IMR-90 (cell line): ENCODE results near the gene INSM1. TPM values are rescaled to one million over a fixed set of nuclear protein-coding genes. Genes with fewer than 3 reads are reported as not detected.

Source experiments
- ATAC-seq: fragments of 200-7000 bp; cut with Tn5 transposase; 2 replicates; pipeline ENCODE4 v1.9.1; 2020; ENCODE audit warnings: low read depth, mild to moderate bottlenecking, moderate library complexity
- BruUV-seq: library from RNA; stranded (reverse); fragments of 400-500 nt; replicated peaks from 2 replicates; lab custom pipeline; 2021; lab: Mats Ljungman, UMichigan
- CTCF ChIA-PET: fragments of 300-600 bp; formaldehyde crosslinking; extraction: SDS; loops from one replicate; lab custom pipeline; 2021; ENCODE audit warnings: antibody characterized with exemption; lab: Yijun Ruan, JAX
- POLR2A ChIA-PET: fragments of 300-600 bp; sonication (Branson Sonifier 250); formaldehyde crosslinking; loops from one replicate; lab custom pipeline; 2022; ENCODE audit warnings: antibody characterized with exemption; ENCODE audit not compliant: unreplicated experiment; lab: Charles Lee
- DNase-seq: peaks from one replicate; pipeline ENCODE4 v3.0.0; 2013
- H2AFZ ChIP-seq: replicated peaks from 2 replicates; pipeline ENCODE3; 2013; ENCODE audit warnings: low read length, mild to moderate bottlenecking; ENCODE audit not compliant: poor library complexity
- H2AK5ac ChIP-seq: 2 replicates; pipeline ENCODE4 v1.6.1; 2013; ENCODE audit warnings: low read depth, low read length, inconsistent platforms
- H2AK9ac ChIP-seq: replicated peaks from 2 replicates; pipeline ENCODE3; 2013; ENCODE audit warnings: mild to moderate bottlenecking, low read depth, low read length, moderate library complexity; ENCODE audit not compliant: poor library complexity
- H2BK120ac ChIP-seq: 2 replicates; pipeline ENCODE4 v1.6.1; 2013; ENCODE audit warnings: low read depth, low read length, inconsistent platforms
- H2BK15ac ChIP-seq: 3 replicates; pipeline ENCODE4 v1.6.1; 2013; ENCODE audit warnings: low read depth, low read length, inconsistent platforms
- H2BK20ac ChIP-seq: 2 replicates; pipeline ENCODE4 v1.6.1; 2013; ENCODE audit warnings: low read depth, mild to moderate bottlenecking, inconsistent platforms, low read length, moderate library complexity
- H2BK5ac ChIP-seq: 2 replicates; pipeline ENCODE4 v1.6.1; 2013; ENCODE audit warnings: mild to moderate bottlenecking, low read depth, low read length, inconsistent platforms; ENCODE audit not compliant: poor library complexity, severe bottlenecking
- H3K14ac ChIP-seq: replicated peaks from 2 replicates; pipeline ENCODE4 v1.6.1; 2013; ENCODE audit warnings: low read depth, low read length, inconsistent platforms
- H3K18ac ChIP-seq: 2 replicates; pipeline ENCODE4 v1.6.1; 2013; ENCODE audit warnings: low read depth, low read length, control low read depth
- H3K23ac ChIP-seq: 2 replicates; pipeline ENCODE4 v1.6.1; 2013; ENCODE audit warnings: low read depth, low read length, inconsistent platforms
- H3K27ac ChIP-seq: 2 replicates; pipeline ENCODE4 v1.5.1; 2013; ENCODE audit warnings: mild to moderate bottlenecking, control low read depth, low read length; ENCODE audit not compliant: insufficient read depth
- H3K27me3 ChIP-seq: 2 replicates; pipeline ENCODE4 v1.6.1; 2013; ENCODE audit warnings: low read length; ENCODE audit not compliant: control insufficient read depth, insufficient read depth
- H3K36me3 ChIP-seq: 2 replicates; pipeline ENCODE4 v1.6.1; 2013; ENCODE audit warnings: low read length, mixed read lengths; ENCODE audit not compliant: control insufficient read depth, insufficient read depth
- H3K4ac ChIP-seq: 2 replicates; pipeline ENCODE4 v1.6.1; 2013; ENCODE audit warnings: low read depth, low read length, inconsistent platforms
- H3K4me1 ChIP-seq: 2 replicates; pipeline ENCODE4 v1.6.1; 2013; ENCODE audit warnings: low read length, mixed read lengths; ENCODE audit not compliant: control insufficient read depth, insufficient read depth
- H3K4me2 ChIP-seq: 2 replicates; pipeline ENCODE4 v1.6.1; 2013; ENCODE audit warnings: low read depth, mild to moderate bottlenecking, control low read depth, low read length, moderate library complexity
- H3K4me3 ChIP-seq: 2 replicates; pipeline ENCODE4 v1.5.1; 2013; ENCODE audit warnings: low read depth, mild to moderate bottlenecking, control low read depth, low read length, moderate library complexity; ENCODE audit not compliant: insufficient read depth
- H3K56ac ChIP-seq: 2 replicates; pipeline ENCODE4 v1.6.1; 2013; ENCODE audit warnings: low read length, inconsistent platforms; ENCODE audit not compliant: insufficient read depth; ENCODE audit errors: extremely low read depth
- H3K79me1 ChIP-seq, 2 experiments: 2 replicates each; pipeline ENCODE4 v1.6.1; 2013; ENCODE audit warnings: low read length in 2 of 2, inconsistent platforms in 1 of 2, low read depth in 1 of 2
- H3K9ac ChIP-seq: 2 replicates; pipeline ENCODE4 v1.6.1; 2013; ENCODE audit warnings: low read depth, low read length, control low read depth
- H3K9me1 ChIP-seq: 2 replicates; pipeline ENCODE4 v1.6.1; 2013; ENCODE audit warnings: low read length, inconsistent platforms; ENCODE audit not compliant: insufficient read depth
- H3K9me3 ChIP-seq: 2 replicates; pipeline ENCODE4 v1.6.1; 2013; ENCODE audit warnings: low read length; ENCODE audit not compliant: control insufficient read depth, insufficient read depth
- H4K20me1 ChIP-seq: 2 replicates; pipeline ENCODE4 v1.6.1; 2013; ENCODE audit warnings: low read length, inconsistent platforms; ENCODE audit not compliant: insufficient read depth
- H4K5ac ChIP-seq: 2 replicates; pipeline ENCODE4 v1.6.1; 2013; ENCODE audit warnings: mild to moderate bottlenecking, low read depth, low read length, control low read depth
- H4K8ac ChIP-seq, 2 experiments: 2 replicates each; pipeline ENCODE4 v1.6.1; 2013; ENCODE audit warnings: low read depth in 2 of 2, low read length in 2 of 2, control low read depth in 1 of 2, inconsistent platforms in 1 of 2
- H4K91ac ChIP-seq: 2 replicates; pipeline ENCODE4 v1.6.1; 2013; ENCODE audit warnings: low read depth, low read length, inconsistent platforms; ENCODE audit not compliant: insufficient read depth
- BHLHE40 ChIP-seq: fragments of 150-350 bp; IDR thresholded peaks from 2 replicates; pipeline ENCODE4 v1.6.1; 2016; ENCODE audit warnings: mild to moderate bottlenecking, low read depth, low read length
- CEBPB ChIP-seq: IDR thresholded peaks from 2 replicates; pipeline ENCODE4 v1.6.1; 2012; ENCODE audit warnings: low read depth, low read length, improper control_type of control experiment
- CHD1 ChIP-seq: IDR thresholded peaks from 2 replicates; pipeline ENCODE4 v1.6.1; 2012; ENCODE audit warnings: low read depth, low read length, improper control_type of control experiment
- FOS ChIP-seq: fragments of 150-350 bp; IDR thresholded peaks from 2 replicates; pipeline ENCODE4 v1.6.1; 2016; ENCODE audit warnings: low read depth, low read length
- MAFK ChIP-seq: IDR thresholded peaks from 2 replicates; pipeline ENCODE4 v1.6.1; 2012; ENCODE audit warnings: low read depth, low read length, improper control_type of control experiment
- MAZ ChIP-seq: IDR thresholded peaks from 2 replicates; pipeline ENCODE4 v1.6.1; 2012; ENCODE audit warnings: low read depth, mild to moderate bottlenecking, low read length, improper control_type of control experiment, moderate library complexity, borderline replicate concordance
- MXI1 ChIP-seq: IDR thresholded peaks from 2 replicates; pipeline ENCODE4 v1.6.1; 2012; ENCODE audit warnings: low read depth, mild to moderate bottlenecking, low read length, moderate library complexity, borderline replicate concordance
- NFE2L2 ChIP-seq: fragments of 150-350 bp; IDR thresholded peaks from 2 replicates; pipeline ENCODE4 v1.6.1; 2016; ENCODE audit warnings: low read depth, mild to moderate bottlenecking, low read length
- POLR2A ChIP-seq: IDR thresholded peaks from 2 replicates; pipeline ENCODE4 v1.6.1; 2012; ENCODE audit warnings: mild to moderate bottlenecking, low read depth, low read length
- RAD21 ChIP-seq: IDR thresholded peaks from 2 replicates; pipeline ENCODE4 v1.6.1; 2012; ENCODE audit warnings: low read length, improper control_type of control experiment
- RCOR1 ChIP-seq: IDR thresholded peaks from 2 replicates; pipeline ENCODE4 v1.6.1; 2012; ENCODE audit warnings: mild to moderate bottlenecking, low read length, improper control_type of control experiment; ENCODE audit not compliant: insufficient replicate concordance
- RFX5 ChIP-seq: IDR thresholded peaks from 2 replicates; pipeline ENCODE4 v1.8.0; 2012; ENCODE audit warnings: low read depth, mild to moderate bottlenecking, low read length, moderate library complexity
- SMC3 ChIP-seq: fragments of 150-350 bp; IDR thresholded peaks from 2 replicates; pipeline ENCODE4 v1.6.1; 2016; ENCODE audit warnings: low read depth, mild to moderate bottlenecking, antibody characterized with exemption, low read length, moderate library complexity
- WGBS, 2 experiments: methylation state at CpG; one replicate each; pipeline versions ENCODE4 v1.1.5 to v1.1.7; 2013; ENCODE audit warnings: missing lambda C conversion rate in 2 of 2; ENCODE audit not compliant: insufficient read length in 1 of 2; ENCODE audit errors: extremely low coverage in 2 of 2; 5-methylcytosine and 5-hydroxymethylcytosine counted together
- dilution Hi-C: fragments of 300-500 bp; cut with HindIII; formaldehyde crosslinking; loops from one replicate; pipeline ENCODE4 v1.14.3; 2018; ENCODE audit warnings: low sequenced_read_pairs; ENCODE audit not compliant: unreplicated experiment
- in situ Hi-C: fragments of 300-500 bp; cut with MboI; formaldehyde crosslinking; loops from 3 replicates; pipeline ENCODE4 v1.14.3; 2019; ENCODE audit warnings: low sequenced_read_pairs, inconsistent platforms, mixed read lengths
- intact Hi-C: fragments of 100-400 bp; cut with micrococcal nuclease; formaldehyde crosslinking; loops from 2 replicates; pipeline ENCODE4 v1.10.0; 2022
- polyA plus RNA-seq, 3 experiments: library from polyadenylated mRNA; depleted of rRNA; stranded (reverse); fragments of >200 nt; gene quantifications; 2 replicates each; pipeline ENCODE4 v1.2.3, GENCODE V29; 2012; ENCODE audit warnings: low replicate concordance in 1 of 3
- total RNA-seq: library from RNA; depleted of rRNA; stranded (reverse); fragments of >200 nt; gene quantifications from 2 replicates; pipeline ENCODE4 v1.2.3, GENCODE V29; 2012
- TF ChIP-seq, protein P1 (sequence below): fragments of 150-350 bp; IDR thresholded peaks from 2 replicates; pipeline ENCODE4 v1.6.1; 2016; ENCODE audit warnings: low read depth, mild to moderate bottlenecking, low read length, moderate library complexity, borderline replicate concordance
- TF ChIP-seq, protein P2 (sequence below): conservative IDR thresholded peaks from 2 replicates; pipeline ENCODE4 v1.5.1; 2012; ENCODE audit warnings: mild to moderate bottlenecking, low read depth, low read length, improper control_type of control experiment
- TF ChIP-seq, protein P3 (sequence below): fragments of 150-350 bp; IDR thresholded peaks from 2 replicates; pipeline ENCODE4 v1.6.1; 2017; ENCODE audit warnings: mild to moderate bottlenecking, antibody characterized with exemption, low read length, low read depth

Gene INSM1
- total and polyA plus RNA-seq, 2 of the 4 experiments (the other 2 are of a cell fraction), result not detected

DNA sequence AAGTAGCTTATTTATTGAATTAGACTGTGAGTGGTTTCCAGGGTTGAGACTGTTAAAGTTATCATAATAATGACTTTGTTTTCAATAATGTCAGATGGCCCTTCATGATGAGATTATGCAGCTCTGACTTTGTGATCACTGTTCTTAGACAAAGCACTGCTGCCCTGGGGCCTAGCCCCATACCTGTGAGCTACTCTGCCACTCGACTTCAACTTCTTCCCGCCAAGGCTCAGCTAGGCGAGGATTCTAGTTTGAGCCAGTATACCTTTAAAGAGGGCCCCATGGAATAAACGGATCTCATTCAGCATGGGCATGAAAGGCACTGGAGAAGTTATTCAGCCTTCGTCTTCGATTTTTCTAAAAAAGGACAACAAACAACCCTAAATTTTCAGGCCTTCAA is 45.0 kb upstream of the INSM1 start:
- Histone ChIP-seq H3K18ac (no peak overlapping the region), H3K4me2 (no peak overlapping the region), H3K9me1 (no peaks in the 10 kb centered on the region), H3K4me3 (no peak overlapping the region), H2BK20ac (no peak overlapping the region), H2BK5ac (no peak overlapping the region), H4K5ac (no peak overlapping the region), H3K9ac (no peak overlapping the region), H3K23ac (no peak overlapping the region), H2AK9ac (no peak overlapping the region), H4K8ac (no peak overlapping the region), H3K14ac (no peak overlapping the region), H4K20me1 (no peaks in the 10 kb centered on the region), H3K27ac (no peak overlapping the region), H3K4me1 (no peaks in the 10 kb centered on the region), H3K27me3 (no peaks in the 10 kb centered on the region), H2AFZ (no peak overlapping the region), H3K36me3 (no peaks in the 10 kb centered on the region), H3K9me3 (no peaks in the 10 kb centered on the region), H2BK15ac (no peak overlapping the region), H4K91ac (no peak overlapping the region), H2AK5ac (no peak overlapping the region), H3K4ac (no peak overlapping the region), H3K56ac (no peak overlapping the region), H2BK120ac (no peak overlapping the region), H3K79me1 (no peaks in the 10 kb centered on the region)
- dilution Hi-C loops, result no loop called here
- no peak for TF ChIP-seq POLR2A
- TF ChIP-seq RAD21, result no peak
- TF ChIP-seq, protein P1, sequence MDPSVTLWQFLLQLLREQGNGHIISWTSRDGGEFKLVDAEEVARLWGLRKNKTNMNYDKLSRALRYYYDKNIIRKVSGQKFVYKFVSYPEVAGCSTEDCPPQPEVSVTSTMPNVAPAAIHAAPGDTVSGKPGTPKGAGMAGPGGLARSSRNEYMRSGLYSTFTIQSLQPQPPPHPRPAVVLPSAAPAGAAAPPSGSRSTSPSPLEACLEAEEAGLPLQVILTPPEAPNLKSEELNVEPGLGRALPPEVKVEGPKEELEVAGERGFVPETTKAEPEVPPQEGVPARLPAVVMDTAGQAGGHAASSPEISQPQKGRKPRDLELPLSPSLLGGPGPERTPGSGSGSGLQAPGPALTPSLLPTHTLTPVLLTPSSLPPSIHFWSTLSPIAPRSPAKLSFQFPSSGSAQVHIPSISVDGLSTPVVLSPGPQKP, result no peak
- no peak for TF ChIP-seq NFE2L2
- TF ChIP-seq, protein P2, sequence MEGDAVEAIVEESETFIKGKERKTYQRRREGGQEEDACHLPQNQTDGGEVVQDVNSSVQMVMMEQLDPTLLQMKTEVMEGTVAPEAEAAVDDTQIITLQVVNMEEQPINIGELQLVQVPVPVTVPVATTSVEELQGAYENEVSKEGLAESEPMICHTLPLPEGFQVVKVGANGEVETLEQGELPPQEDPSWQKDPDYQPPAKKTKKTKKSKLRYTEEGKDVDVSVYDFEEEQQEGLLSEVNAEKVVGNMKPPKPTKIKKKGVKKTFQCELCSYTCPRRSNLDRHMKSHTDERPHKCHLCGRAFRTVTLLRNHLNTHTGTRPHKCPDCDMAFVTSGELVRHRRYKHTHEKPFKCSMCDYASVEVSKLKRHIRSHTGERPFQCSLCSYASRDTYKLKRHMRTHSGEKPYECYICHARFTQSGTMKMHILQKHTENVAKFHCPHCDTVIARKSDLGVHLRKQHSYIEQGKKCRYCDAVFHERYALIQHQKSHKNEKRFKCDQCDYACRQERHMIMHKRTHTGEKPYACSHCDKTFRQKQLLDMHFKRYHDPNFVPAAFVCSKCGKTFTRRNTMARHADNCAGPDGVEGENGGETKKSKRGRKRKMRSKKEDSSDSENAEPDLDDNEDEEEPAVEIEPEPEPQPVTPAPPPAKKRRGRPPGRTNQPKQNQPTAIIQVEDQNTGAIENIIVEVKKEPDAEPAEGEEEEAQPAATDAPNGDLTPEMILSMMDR, result no peak
- TF ChIP-seq MAFK, result no peak
- TF ChIP-seq MAZ, result no peak
- TF ChIP-seq CEBPB, result no peak
- TF ChIP-seq RFX5, result no peak
- TF ChIP-seq SMC3, result no peak
- TF ChIP-seq, protein P3, sequence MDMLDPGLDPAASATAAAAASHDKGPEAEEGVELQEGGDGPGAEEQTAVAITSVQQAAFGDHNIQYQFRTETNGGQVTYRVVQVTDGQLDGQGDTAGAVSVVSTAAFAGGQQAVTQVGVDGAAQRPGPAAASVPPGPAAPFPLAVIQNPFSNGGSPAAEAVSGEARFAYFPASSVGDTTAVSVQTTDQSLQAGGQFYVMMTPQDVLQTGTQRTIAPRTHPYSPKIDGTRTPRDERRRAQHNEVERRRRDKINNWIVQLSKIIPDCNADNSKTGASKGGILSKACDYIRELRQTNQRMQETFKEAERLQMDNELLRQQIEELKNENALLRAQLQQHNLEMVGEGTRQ, result no peak
- no peak for TF ChIP-seq CHD1
- no peak for TF ChIP-seq FOS
- TF ChIP-seq RCOR1, result no peak
- no peak for TF ChIP-seq BHLHE40
- no peak for TF ChIP-seq MXI1
- DNase-seq (no peak), ATAC-seq (no peak)
- WGBS, 2 experiments, result 60% methylated on average over 1 of the region's 6 CpGs; no CpG with 5 or more reads in 1 of the 2 experiments
- intact Hi-C loops, result no loop called here
- ChIA-PET CTCF (no interaction called here), POLR2A (no interaction called here)
- BruUV-seq, result no TSS peak
- in situ Hi-C loops, result no loop called here
